ENCODE results near the gene NRCAM. TPM values are rescaled to one million over a fixed set of nuclear protein-coding genes. Genes with fewer than 3 reads are reported as not detected.

NRCAM gene
- polyA plus RNA-seq, 1 donor (not counting 4 experiments of a cell fraction or from before 2014, with no cell fraction given) = 4.0 TPM

DNA sequence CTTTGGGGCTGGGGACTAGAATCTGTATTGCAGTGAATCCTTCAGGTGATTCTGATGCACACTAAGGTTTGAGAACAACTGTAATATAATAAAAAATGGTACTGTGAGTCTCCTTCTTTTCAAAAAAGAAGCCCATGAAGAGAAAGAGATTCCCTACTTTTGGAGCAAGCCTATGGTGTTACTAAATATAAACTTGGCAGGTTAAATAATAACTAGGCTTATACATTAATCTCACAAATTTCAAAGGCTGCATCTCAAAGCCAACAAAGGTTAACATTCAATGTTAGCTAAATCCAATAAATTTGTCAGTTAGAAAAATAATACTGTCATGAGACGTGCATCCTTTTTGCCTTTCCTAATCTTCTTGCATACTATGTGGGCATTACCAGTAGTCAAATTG is 166.4 kb downstream of the NRCAM start:
- Histone ChIP-seq H3K9me3 (ENCODE audit: control insufficient read depth, low read depth, low read length) (no peaks in the 10 kb centered on the region), H3K27ac (ENCODE audit: control insufficient read depth, insufficient read depth, low read length) (no peak overlapping the region), H3K36me3 (ENCODE audit: control insufficient read depth in 2 of 2, extremely low read depth in 1 of 2, insufficient read depth in 2 of 2, low read length in 2 of 2) (no peaks in the 10 kb centered on the region), H3K9me1 (ENCODE audit: control insufficient read depth, extremely low read depth, insufficient read depth, low read length) (no peaks in the 10 kb centered on the region), H3K4me2 (ENCODE audit: control insufficient read depth, extremely low read depth, insufficient read depth, low read depth, low read length) (no peak overlapping the region), H4K20me1 (ENCODE audit: control insufficient read depth, extremely low read depth, insufficient read depth, low read length) (no peaks in the 10 kb centered on the region), H2AFZ (ENCODE audit: control insufficient read depth, low read length) (no peak overlapping the region), H3K27me3 (ENCODE audit: control insufficient read depth, extremely low read depth, insufficient read depth, low read length) (no peaks in the 10 kb centered on the region), H3K9ac (ENCODE audit: control insufficient read depth, extremely low read depth, insufficient read depth, low read length) (no peak overlapping the region), H3K4me1 (ENCODE audit: control insufficient read depth, extremely low read depth, insufficient read depth, low read length) (peaks cover 24% of the 10 kb centered on the region), H3K4me3 (ENCODE audit: control insufficient read depth in 2 of 3, extremely low read depth in 1 of 3, insufficient read depth in 2 of 3, low read depth in 1 of 3, low read length in 3 of 3) (no peak overlapping the region), H3K79me2 (ENCODE audit: control insufficient read depth, insufficient read depth, low read length) (no peaks in the 10 kb centered on the region)
- FAIRE-seq (no peak), DNase-seq (ENCODE audit: low read depth, low spot score) (no peak)
- dilution Hi-C loops (cut with MboI; ENCODE audit: extremely low pct_ligation_motif_present, low sequenced_read_pairs) = no loop called here
- no peak for TF ChIP-seq EZH2 (IDR thresholded peaks at IDR 0.05; ENCODE audit: low read length)
- no peak for TF ChIP-seq CTCF (optimal IDR thresholded peaks at IDR 0.05 in 1 of 3, IDR thresholded peaks at IDR 0.05 in 1 of 3, conservative IDR thresholded peaks at IDR 0.05 in 1 of 3; ENCODE audit: extremely low read depth in 1 of 3, insufficient read depth in 2 of 3, low read length in 3 of 3)

DNA sequence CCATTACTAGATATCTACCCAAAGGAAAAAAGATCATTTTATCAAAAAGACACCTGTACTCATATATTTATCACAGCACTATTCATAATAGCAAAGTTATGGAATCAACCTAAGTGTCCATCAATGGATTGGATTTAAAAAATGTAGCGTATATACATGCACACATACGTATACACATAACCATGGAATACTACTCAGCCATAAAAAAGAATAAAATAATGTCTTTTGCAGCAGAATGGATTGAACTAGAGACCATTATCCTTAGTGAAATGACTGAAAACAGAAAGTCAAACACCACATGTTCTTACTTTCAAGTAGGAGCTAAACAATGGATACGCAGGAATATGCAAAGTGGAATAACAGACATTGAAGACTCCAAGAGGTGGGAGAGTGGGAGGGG is 168.4 kb downstream of the NRCAM start:
- H3K27me3 ChIP-seq (ENCODE audit: control insufficient read depth, extremely low read depth, insufficient read depth, low read length) = no peaks in the 10 kb centered on the region
- no peak overlapping the region for H3K9ac ChIP-seq (ENCODE audit: control insufficient read depth, extremely low read depth, insufficient read depth, low read length)
- dilution Hi-C loops (cut with MboI; ENCODE audit: extremely low pct_ligation_motif_present, low sequenced_read_pairs) = no loop called here
- DNase-seq (ENCODE audit: low read depth, low spot score) (no peak), FAIRE-seq (no peak)
- H3K4me2 ChIP-seq (ENCODE audit: control insufficient read depth, extremely low read depth, insufficient read depth, low read depth, low read length) = no peak overlapping the region
- no peaks in the 10 kb centered on the region for H3K9me3 ChIP-seq (ENCODE audit: control insufficient read depth, low read depth, low read length)
- no peak overlapping the region for H2AFZ ChIP-seq (ENCODE audit: control insufficient read depth, low read length)
- H3K4me3 ChIP-seq (ENCODE audit: control insufficient read depth in 2 of 3, extremely low read depth in 1 of 3, insufficient read depth in 2 of 3, low read depth in 1 of 3, low read length in 3 of 3) = no peak overlapping the region
- TF ChIP-seq EZH2 (IDR thresholded peaks at IDR 0.05; ENCODE audit: low read length) (no peak), CTCF (optimal IDR thresholded peaks at IDR 0.05 in 1 of 3, IDR thresholded peaks at IDR 0.05 in 1 of 3, conservative IDR thresholded peaks at IDR 0.05 in 1 of 3; ENCODE audit: extremely low read depth in 1 of 3, insufficient read depth in 2 of 3, low read length in 3 of 3) (no peak)
- no peaks in the 10 kb centered on the region for H4K20me1 ChIP-seq (ENCODE audit: control insufficient read depth, extremely low read depth, insufficient read depth, low read length)
- H3K27ac ChIP-seq (ENCODE audit: control insufficient read depth, insufficient read depth, low read length) = no peak overlapping the region
- no peaks in the 10 kb centered on the region for H3K36me3 ChIP-seq (ENCODE audit: control insufficient read depth in 2 of 2, extremely low read depth in 1 of 2, insufficient read depth in 2 of 2, low read length in 2 of 2)
- H3K4me1 ChIP-seq (ENCODE audit: control insufficient read depth, extremely low read depth, insufficient read depth, low read length) = peaks cover 29% of the 10 kb centered on the region
- H3K9me1 ChIP-seq (ENCODE audit: control insufficient read depth, extremely low read depth, insufficient read depth, low read length) = no peaks in the 10 kb centered on the region
- no peaks in the 10 kb centered on the region for H3K79me2 ChIP-seq (ENCODE audit: control insufficient read depth, insufficient read depth, low read length)

All from keratinocyte (primary cell).